Bronchial epithelial cell (primary cell): ENCODE data around the gene SHF. TPM values are rescaled to one million over a fixed set of nuclear protein-coding genes. Genes with fewer than 3 reads are reported as not detected.
"Not testable (repeated sequence)": the region's sequence is repeated elsewhere in the genome, so short reads cannot be mapped to it uniquely, and the experiment has no call there.

Experiments used
- DNase-seq: peaks from one replicate; pipeline ENCODE4 v3.0.0-alpha.2; 2010; ENCODE audit warnings: low read depth
- FAIRE-seq: peaks from 2 replicates; lab custom pipeline; 2011; peaks lifted over from hg19 to GRCh38; lab: Jason Lieb, UNC
- H3K27me3 ChIP-seq: 2 replicates; pipeline ENCODE4 v1.5.1; 2011; ENCODE audit warnings: low read length; ENCODE audit not compliant: control insufficient read depth, insufficient read depth
- H3K36me3 ChIP-seq: 2 replicates; pipeline ENCODE4 v1.5.1; 2011; ENCODE audit warnings: low read length; ENCODE audit not compliant: control insufficient read depth, insufficient read depth
- H3K4me3 ChIP-seq: 2 replicates; pipeline ENCODE4 v1.5.1; 2011; ENCODE audit warnings: mild to moderate bottlenecking, low read depth, low read length, control low read depth
- CTCF ChIP-seq: IDR thresholded peaks from 2 replicates; pipeline ENCODE4 v1.5.1; 2011; ENCODE audit warnings: mild to moderate bottlenecking, moderate library complexity, low read length, control low read depth, inconsistent platforms; ENCODE audit not compliant: insufficient read depth, severe bottlenecking
- total RNA-seq: library from RNA; depleted of rRNA; stranded (reverse); fragments of >200 nt; gene quantifications from 2 replicates; pipeline ENCODE4 v1.2.1, GENCODE V29; 2014

Gene SHF
- total RNA-seq, 1 donor from 2014 or later = 0.79 TPM

- Histone ChIP-seq H3K36me3 (peaks cover 36% of the 10 kb centered on the region), H3K4me3 (no peak overlapping the region), H3K27me3 (no peaks in the 10 kb centered on the region)
- FAIRE-seq (no peak), DNase-seq (no peak)
- TF ChIP-seq CTCF = no peak
Measured at GRCh38 chr15:45138814-45139765, 48.7 kb downstream of the SHF start.

- Histone ChIP-seq H3K27me3 (no peaks in the 10 kb centered on the region), H3K36me3 (peaks cover 27% of the 10 kb centered on the region), H3K4me3 (no peak overlapping the region)
- DNase-seq = no peak
- no peak for FAIRE-seq
- no peak for TF ChIP-seq CTCF
Measured at GRCh38 chr15:45137703-45138102, 50.1 kb downstream of the SHF start.

GRCh38 chr15:45136378-45136764 is 51.4 kb downstream of the SHF start:
- DNase-seq = no peak
- H3K27me3 ChIP-seq = no peaks in the 10 kb centered on the region
- H3K4me3 ChIP-seq = no peak overlapping the region
- no peak for FAIRE-seq
- H3K36me3 ChIP-seq = peaks cover 23% of the 10 kb centered on the region
- no peak for TF ChIP-seq CTCF

GRCh38 chr15:45135705-45136377 is 51.9 kb downstream of the SHF start:
- not testable (repeated sequence) for FAIRE-seq, H3K27me3 ChIP-seq, DNase-seq, H3K4me3 ChIP-seq
- peaks cover 18% of the 10 kb centered on the region for H3K36me3 ChIP-seq

DNA sequence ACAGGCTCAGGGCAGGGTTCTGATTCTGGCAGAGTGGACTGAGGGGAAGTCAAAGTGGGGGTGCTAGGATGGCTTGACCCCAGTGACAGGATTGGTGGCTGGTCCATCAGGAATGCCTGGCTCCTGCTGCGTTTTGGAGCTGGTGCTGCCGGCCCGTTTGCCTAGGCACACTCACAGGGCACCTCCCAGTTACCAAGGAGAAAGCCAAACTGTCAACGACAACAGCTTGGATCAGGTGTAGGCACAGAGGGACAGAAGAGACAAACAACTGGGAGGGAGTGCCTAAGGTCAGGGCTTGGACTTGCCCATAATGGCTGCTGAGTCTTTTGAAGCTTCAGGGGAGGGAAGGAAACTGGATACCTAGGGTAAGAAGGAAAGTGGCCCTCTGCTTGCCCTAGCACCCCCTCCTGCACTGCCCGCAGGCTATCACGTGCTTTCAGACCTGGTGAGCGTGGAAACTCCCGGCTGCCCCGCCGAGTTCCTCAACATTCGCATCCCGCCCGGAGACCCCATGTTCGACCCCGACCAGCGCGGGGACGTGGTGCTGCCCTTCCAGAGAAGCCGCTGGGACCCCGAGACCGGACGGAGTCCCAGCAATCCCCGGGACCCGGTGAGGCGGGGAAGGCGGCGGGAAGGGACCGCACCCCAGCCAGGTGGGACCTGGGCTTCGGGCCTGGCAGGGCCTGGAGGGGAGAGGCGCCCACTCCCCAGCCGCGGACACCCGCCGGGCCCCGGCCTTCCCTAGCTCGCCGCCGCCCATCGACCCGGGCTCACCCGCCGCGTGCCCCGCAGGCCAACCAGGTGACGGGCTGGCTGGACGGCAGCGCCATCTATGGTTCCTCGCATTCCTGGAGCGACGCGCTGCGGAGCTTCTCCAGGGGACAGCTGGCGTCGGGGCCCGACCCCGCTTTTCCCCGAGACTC is 52.8 kb downstream of the SHF start:
- H3K27me3 ChIP-seq = no peaks in the 10 kb centered on the region
- H3K4me3 ChIP-seq = no peak overlapping the region
- FAIRE-seq = no peak
- TF ChIP-seq CTCF = peak; percentile 20
- no peak for DNase-seq
- H3K36me3 ChIP-seq = peaks cover 16% of the 10 kb centered on the region
